T-helper 1 cell (primary cell): ENCODE measurements around the gene IGBP1.
"Not testable (repeated sequence)": the region's sequence is repeated elsewhere in the genome, so short reads cannot be mapped to it uniquely, and the experiment has no call there.

Experiments used
- DNase-seq, 5 donors: peaks; one replicate each; pipeline ENCODE4 v3.0.0-alpha.2; 2012 to 2020
- total RNA-seq, 4 donors: gene quantifications; one replicate each; lab custom pipeline; 2026; lab: John Stamatoyannopoulos, UW

Gene IGBP1
- total RNA-seq: 60.1 to 74.0 (median 71.0) reads per million in 4 donors

- DNase-seq: peak; percentile 53 to 88 (median 72)
Measured at GRCh38 chrX:70133303-70134115, at the start of gene IGBP1. Gene IGBP1, plus strand, starts transcription at chrX:70133447. Its CDS starts 501 bp downstream, at chrX:70133948.

GRCh38 chrX:70084592-70085240 is 48.5 kb upstream of the IGBP1 start:
- no peak for DNase-seq

- DNase-seq: no peak
Measured at GRCh38 chrX:70087857-70088630, 45.2 kb upstream of the IGBP1 start.

- no peak for DNase-seq
Measured at GRCh38 chrX:70088751-70089150, 44.5 kb upstream of the IGBP1 start.

GRCh38 chrX:70089604-70090297 is 43.5 kb upstream of the IGBP1 start:
- no peak for DNase-seq

- no peak for DNase-seq
Measured at GRCh38 chrX:70092247-70092646, 41.0 kb upstream of the IGBP1 start.

GRCh38 chrX:70096052-70096451 is 37.2 kb upstream of the IGBP1 start:
- DNase-seq: no peak

GRCh38 chrX:70105229-70105628 is 28.0 kb upstream of the IGBP1 start:
- no peak for DNase-seq

- not testable (repeated sequence) for DNase-seq
Measured at GRCh38 chrX:70111436-70112026, 21.7 kb upstream of the IGBP1 start.

GRCh38 chrX:70117738-70118137 is 15.5 kb upstream of the IGBP1 start:
- DNase-seq: no peak

- not testable (repeated sequence) for DNase-seq
Measured at GRCh38 chrX:70123014-70123413, 10.2 kb upstream of the IGBP1 start.

GRCh38 chrX:70124678-70125077 is 8.6 kb upstream of the IGBP1 start:
- no peak for DNase-seq

GRCh38 chrX:70128071-70128470 is 5.2 kb upstream of the IGBP1 start:
- no peak for DNase-seq

- no peak for DNase-seq
Measured at GRCh38 chrX:70129816-70130215, 3.4 kb upstream of the IGBP1 start.

- peak in 1 of 5 donors; percentile 1 for DNase-seq
Measured at GRCh38 chrX:70132224-70132623, 1.0 kb upstream of the IGBP1 start.

- DNase-seq: no peak
Measured at GRCh38 chrX:70132877-70133302, 357 bp upstream of the IGBP1 start.

- DNase-seq: peak in 1 of 5 donors; percentile 8
Measured at GRCh38 chrX:70134116-70134477, 850 bp downstream of the IGBP1 start.

- no peak for DNase-seq
Measured at GRCh38 chrX:70138622-70139021, 5.4 kb downstream of the IGBP1 start.

- DNase-seq: no peak
Measured at GRCh38 chrX:70139736-70140135, 6.5 kb downstream of the IGBP1 start.

GRCh38 chrX:70141373-70141772 is 8.1 kb downstream of the IGBP1 start:
- no peak for DNase-seq

GRCh38 chrX:70166601-70167590 is 33.6 kb downstream of the IGBP1 start:
- no peak for DNase-seq
